GM19035 (cell line): Measurements from ENCODE around the gene MFAP4.

ENCODE experiments used
- ATAC-seq: cut with Tn5 transposase; IDR thresholded peaks from one replicate; pipeline ENCODE4 v1.9.1; 2021; ENCODE audit not compliant: unreplicated experiment

The MFAP4 gene

GRCh38 chr17:19386974-19387920 is at the start of gene MFAP4:
TSS of gene MFAP4 (minus strand) at chr17:19387190. CDS start at chr17:19387155, 35 bp downstream.
- no peak for ATAC-seq

GRCh38 chr17:19433727-19434340 is 46.8 kb upstream of the MFAP4 start:
- no peak for ATAC-seq

- ATAC-seq, result no peak
Measured at GRCh38 chr17:19433255-19433654, 46.3 kb upstream of the MFAP4 start.

- no peak for ATAC-seq
Measured at GRCh38 chr17:19431691-19432090, 44.7 kb upstream of the MFAP4 start.

- ATAC-seq, result no peak
Measured at GRCh38 chr17:19426631-19427030, 39.6 kb upstream of the MFAP4 start.

- ATAC-seq, result no peak
Measured at GRCh38 chr17:19424934-19425868, 38.2 kb upstream of the MFAP4 start.

GRCh38 chr17:19421926-19422325 is 34.9 kb upstream of the MFAP4 start:
- ATAC-seq, result no peak

GRCh38 chr17:19421219-19421618 is 34.2 kb upstream of the MFAP4 start:
- ATAC-seq, result no peak

GRCh38 chr17:19418251-19418992 is 31.4 kb upstream of the MFAP4 start:
- ATAC-seq, result no peak

GRCh38 chr17:19417611-19418010 is 30.6 kb upstream of the MFAP4 start:
- ATAC-seq, result no peak

- ATAC-seq, result no peak
Measured at GRCh38 chr17:19415806-19416775, 29.1 kb upstream of the MFAP4 start.

GRCh38 chr17:19415311-19415710 is 28.3 kb upstream of the MFAP4 start:
- ATAC-seq, result no peak

GRCh38 chr17:19414396-19415280 is 27.6 kb upstream of the MFAP4 start:
- ATAC-seq, result no peak

GRCh38 chr17:19413761-19414160 is 26.8 kb upstream of the MFAP4 start:
- no peak for ATAC-seq

- no peak for ATAC-seq
Measured at GRCh38 chr17:19412984-19413383, 26.0 kb upstream of the MFAP4 start.

- no peak for ATAC-seq
Measured at GRCh38 chr17:19412510-19412909, 25.5 kb upstream of the MFAP4 start.

- ATAC-seq, result no peak
Measured at GRCh38 chr17:19411631-19412030, 24.6 kb upstream of the MFAP4 start.

- ATAC-seq, result no peak
Measured at GRCh38 chr17:19410875-19411620, 24.1 kb upstream of the MFAP4 start, which contains the start of gene RNF112. TSS of gene RNF112 (plus strand) at chr17:19411232. CDS start at chr17:19411409, 177 bp downstream.
